HG02870 (cell line): ENCODE measurements around the gene TRAPPC10.

ENCODE experiments used
- ATAC-seq: cut with Tn5 transposase; IDR thresholded peaks from one replicate; pipeline ENCODE4 v1.9.1; 2021; ENCODE audit warnings: mild to moderate bottlenecking, moderate library complexity; ENCODE audit not compliant: unreplicated experiment

Gene TRAPPC10

DNA sequence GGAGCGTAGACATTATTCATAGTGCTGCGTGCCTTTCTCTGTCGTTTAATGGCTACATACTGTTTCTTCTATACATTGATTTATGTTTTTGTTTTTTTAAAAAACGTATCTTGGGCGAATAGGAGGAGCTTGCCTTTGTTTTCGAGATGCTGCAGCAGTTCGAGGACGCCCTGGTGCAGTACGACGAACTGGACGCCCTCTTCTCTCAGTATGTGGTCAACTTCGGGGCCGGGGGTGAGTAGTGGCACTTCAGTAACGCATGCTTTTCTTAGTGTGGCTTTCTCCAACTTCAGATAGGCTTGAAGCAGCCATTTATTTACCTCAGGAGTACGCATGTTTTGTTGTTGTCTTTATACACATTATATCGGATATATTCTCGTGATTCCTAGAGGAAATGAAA is 46.9 kb downstream of the TRAPPC10 start:
- ATAC-seq = no peak

DNA sequence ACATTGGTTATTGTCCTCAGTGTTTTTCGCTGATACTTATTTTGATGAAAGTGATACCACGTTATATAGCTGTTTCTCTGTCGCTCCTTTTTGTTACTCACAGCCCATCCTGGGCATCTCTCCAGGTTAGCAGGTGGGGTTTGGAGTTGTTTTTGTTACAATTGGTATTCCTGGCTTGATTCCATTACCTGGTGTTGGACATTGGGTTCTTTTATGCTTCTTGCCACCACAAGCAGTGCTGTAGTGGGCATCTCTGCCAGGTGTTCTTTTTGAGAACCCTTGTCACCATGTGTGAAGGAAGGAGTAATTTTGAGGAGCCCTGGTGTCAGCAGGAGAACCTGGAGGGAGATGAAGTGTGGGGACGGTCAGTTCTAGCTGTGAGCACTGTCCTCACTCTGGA is 47.6 kb downstream of the TRAPPC10 start:
- no peak for ATAC-seq

DNA sequence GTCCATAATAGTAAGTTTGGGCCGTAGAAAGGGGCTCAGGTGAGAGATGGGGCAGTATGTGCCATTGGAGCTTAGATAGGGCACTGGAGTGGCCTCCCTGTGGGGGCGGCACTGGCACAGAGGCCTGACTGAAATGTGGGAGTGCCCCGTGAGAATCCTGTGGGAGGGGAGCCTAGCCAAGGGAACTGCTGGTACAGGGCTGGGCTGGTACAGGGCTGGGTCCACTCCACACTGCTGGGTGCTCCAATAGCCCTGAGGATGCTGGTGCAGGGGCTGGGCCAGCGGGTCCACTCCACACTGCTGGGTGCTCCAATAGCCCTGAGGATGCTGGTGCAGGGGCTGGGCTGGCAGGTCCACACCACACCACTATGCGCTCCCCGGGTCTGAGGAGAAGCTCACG is 50.3 kb downstream of the TRAPPC10 start:
- ATAC-seq = no peak

DNA sequence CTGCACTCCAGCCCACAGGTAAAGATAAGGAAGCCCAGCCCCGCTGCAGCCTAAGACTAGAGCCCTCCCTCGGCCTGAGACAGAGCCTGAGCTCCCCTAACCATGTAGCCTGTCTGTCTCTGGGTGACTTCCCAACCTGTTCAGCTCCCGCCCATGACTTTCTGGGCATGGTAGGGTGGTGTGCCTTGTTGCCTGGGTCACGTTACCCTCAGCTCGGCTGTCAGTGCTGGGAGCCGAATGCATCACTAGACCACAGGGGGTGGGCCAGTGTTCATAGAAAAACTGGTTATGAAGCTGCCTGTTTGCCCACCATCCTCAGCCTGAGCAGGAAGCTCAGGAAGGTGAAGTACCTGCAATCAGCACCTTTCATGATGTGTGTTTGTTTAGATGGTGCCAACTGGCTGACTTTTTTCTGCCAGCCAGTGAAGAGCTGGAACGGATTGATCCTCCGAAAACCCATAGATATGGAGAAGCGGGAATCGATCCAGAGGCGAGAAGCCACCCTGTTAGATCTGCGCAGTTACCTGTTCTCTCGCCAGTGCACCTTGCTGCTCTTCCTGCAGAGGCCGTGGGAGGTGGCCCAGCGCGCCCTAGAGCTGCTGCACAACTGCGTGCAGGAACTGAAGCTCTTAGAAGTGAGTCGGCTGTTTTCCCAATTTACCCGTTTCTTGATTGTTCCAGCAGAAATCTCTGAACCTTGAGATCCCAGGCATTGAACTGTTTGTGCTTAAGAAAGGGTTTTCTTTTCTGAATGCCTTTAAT is 51.2 kb downstream of the TRAPPC10 start:
- no peak for ATAC-seq

DNA sequence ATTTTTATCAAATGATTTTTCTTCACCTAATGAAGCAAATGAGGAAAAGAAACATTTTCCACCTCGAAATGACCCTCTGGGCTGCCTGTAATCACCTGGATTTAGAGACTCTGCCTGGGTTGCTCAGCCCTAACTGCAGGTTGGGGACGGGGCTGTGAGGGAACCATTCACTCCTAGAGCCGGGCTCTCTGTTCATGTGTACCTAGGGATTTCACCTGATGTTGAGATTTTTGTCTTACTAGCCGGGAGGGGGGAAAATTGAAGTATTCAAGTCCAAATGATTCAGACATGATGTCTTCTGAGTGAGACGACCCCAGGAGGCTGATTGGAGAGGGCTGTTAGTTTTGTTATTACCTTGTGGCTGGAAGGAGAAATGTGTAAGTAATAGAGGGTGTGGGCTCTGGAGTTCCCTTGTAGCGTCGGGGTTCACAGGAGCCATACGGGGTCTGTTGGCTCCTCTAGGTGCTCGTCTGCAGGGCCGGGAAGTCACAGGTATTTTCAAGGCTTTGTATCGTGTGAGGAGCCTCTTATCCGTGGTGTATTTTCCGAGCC is 52.8 kb downstream of the TRAPPC10 start:
- no peak for ATAC-seq

DNA sequence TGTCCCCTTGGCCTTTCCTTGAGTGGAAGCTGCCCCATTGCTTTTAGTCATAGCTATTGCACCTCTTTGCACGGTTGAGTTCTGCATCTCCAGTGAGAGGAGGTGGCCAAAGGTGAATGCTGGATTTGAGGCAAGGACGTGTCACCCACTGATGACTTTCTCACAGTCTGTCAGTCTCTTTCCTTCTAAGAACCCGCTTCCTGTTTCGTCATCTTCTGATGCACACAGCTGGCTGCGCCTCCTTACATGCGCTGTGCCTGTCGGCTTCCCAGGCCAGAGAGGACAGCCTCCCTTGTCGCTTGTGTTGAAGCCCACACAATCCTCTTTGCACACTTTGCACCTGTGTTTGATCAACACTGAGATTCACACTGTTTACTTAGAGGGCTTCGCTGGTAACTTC is 53.3 kb downstream of the TRAPPC10 start:
- ATAC-seq = no peak

DNA sequence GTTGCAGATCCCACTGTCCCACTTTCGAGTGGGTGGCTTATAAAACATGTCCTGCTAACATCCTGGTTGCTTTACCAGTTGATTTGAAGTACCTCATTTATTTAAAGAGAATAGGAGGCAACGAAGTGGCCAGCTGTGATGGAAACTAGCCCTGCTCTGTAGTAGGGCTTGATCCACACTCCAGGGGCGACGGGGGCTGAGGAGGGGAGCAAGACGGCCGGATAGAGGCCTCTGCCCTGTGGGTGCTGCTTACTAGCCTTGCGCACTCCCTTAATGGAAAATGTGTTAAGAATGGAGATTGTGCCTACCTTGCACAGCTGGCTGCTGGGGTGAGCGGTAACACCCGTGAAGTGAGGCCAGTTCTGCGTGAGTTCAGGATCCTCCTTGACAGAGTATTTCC is 54.0 kb downstream of the TRAPPC10 start:
- ATAC-seq = no peak

DNA sequence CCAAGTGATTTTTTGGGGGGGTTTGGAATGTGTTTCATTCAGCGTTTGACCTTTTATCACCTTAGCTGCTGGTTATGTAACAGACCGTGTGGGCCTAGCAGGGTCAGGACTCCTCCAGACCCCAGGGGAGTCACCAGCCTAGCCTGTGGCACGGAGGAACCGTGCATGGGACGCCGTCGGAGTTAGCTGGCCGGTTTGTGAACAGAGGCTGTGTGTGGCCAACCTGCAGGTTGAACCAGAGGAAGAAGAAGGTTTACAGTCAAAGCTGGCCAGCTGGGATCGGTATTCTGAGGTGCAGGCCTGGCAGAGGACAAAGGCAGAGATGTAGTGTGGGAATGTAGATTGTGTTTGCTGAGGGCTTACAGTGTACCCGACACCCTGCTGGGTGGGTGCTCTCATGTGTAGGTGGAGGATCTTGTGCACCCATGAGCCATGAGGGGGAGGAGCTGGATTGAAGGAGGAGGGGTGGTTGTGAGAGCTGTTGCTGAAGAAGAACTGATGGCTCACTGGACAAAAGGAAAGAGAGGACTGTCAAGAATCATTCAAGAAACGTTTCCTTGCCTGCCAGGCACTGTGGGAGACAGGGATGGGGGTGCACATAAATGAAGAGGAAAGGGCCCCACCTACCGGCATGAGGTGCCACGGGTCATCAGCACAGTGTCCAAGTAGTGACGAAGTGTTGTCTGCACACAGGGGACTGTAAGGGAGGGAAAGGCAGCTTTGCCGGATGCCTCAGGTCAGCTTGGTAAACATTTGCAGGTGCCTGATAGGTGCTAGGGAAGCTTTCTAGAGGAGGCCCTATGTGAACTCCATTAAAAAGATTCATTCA is 55.1 kb downstream of the TRAPPC10 start:
- ATAC-seq = no peak

DNA sequence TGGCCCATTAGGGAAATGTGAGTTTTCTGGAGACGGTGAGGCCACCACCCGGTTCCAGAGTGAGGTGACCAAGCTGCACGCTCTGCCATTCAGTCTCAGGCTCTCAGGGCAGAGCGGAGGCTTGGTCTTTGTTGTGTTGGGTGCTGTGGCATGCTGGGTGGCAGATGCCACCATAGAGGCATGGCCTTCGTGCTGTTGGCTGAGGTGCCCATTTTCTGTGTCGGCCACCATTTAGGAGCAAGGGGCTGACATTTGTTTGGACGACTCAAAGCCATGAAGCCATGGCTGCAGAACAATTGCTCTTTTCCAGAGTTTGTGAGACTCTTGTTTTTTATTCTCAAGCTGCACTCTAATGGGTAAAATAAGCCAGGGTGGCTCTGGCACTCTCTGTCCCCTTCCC is 58.3 kb downstream of the TRAPPC10 start:
- no peak for ATAC-seq

DNA sequence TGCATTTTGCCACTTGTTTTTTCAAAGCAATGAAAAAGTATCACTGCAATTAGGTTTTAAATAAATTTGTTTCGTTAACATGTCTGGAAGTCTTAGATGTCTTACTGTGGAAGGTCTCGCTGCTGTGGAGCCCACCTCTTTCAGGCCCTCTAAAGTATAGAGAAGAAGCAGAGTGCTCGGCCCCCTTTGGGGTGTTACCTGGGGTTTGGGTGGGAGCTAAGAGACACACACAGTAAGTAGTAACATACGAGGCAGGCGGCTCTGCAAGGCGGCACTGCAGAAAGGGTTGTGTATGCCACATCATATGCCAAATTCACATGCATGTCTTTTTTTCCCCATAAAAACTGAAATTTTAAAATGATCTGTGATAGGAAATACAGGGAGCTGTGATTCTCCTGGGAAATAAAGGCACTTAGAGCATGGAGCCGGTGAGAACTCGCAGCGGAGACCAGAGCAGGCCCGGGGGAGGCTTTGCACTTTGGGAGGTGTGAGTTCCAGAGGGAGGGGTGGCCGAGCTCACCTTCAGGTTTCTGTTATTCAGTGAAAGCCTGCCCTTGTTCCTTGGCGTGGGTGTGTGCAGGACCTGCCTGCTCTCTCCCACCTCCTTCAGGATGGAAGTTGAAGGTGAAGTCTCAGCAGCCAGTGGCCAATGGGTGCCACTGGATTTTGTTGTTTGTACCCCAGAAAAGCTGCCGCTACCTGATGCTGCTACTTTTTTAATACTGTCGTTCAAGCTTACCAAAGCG is 59.4 kb downstream of the TRAPPC10 start:
- ATAC-seq = no peak

DNA sequence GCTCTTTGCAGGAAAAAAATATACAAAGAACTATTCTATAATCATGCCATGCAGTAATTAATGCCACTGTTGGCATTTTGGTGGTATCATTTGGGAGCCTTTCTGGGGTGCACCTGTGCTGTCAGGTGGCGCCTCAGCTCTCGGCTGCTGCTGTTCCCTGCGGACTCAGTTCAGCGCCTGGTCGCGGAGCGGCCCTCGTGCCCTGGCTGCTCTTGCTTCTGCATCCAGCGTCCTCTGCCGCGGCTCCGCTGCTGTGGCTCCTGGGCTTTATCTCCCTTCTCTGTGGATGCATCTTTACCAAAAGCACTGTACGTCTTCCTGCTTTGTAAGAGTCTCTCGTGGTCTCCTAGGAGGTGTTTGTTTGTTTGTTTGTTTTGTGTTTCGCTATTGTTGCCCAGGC is 60.0 kb downstream of the TRAPPC10 start:
- no peak for ATAC-seq

DNA sequence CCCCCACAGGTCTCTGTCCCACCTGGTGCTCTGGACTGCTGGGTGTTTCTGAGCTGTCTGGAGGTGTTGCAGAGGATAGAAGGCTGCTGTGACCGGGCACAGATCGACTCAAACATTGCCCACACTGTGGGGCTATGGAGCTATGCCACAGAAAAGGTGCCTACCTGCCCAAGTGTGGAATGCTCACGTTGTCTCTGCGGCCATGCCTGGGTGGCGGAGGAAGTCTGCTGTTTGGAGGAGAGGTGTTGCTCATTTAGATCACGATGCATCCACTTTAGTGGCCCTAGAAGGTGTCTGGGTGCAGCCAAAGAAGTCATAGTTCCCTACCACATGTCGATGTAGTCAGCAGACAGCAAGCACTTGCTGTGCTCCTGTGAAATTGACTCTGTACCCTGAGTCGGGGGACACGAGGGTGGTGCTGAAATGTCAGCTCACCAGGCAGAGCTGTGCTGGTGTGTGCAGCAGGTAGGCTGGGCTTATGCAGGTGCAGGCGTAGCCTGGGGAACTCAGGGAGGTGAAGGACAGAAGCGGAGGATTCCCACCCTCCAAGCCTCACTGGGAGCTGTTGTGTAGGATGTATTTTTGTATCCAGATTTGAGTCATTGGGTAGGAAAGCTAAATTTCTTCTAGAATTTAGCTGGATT is 62.3 kb downstream of the TRAPPC10 start:
- no peak for ATAC-seq

DNA sequence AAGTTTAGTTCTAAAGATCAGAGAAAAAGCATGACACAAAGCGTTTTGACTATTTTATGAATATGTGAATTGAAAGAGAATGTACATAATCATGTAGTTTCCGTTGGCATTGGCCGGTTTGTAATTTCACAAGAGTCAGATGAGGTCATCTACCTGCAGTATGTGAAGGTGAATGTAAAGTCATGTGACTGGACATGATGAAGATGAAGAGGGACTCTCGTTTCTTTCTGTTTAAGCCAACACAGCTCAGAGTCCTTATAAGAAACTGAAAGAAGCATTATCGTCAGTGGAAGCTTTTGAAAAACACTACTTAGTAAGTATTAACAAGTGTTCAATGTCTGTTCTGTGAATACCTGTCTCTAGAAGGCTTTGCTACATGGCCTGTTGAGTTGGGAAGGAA is 64.2 kb downstream of the TRAPPC10 start:
- ATAC-seq = no peak

DNA sequence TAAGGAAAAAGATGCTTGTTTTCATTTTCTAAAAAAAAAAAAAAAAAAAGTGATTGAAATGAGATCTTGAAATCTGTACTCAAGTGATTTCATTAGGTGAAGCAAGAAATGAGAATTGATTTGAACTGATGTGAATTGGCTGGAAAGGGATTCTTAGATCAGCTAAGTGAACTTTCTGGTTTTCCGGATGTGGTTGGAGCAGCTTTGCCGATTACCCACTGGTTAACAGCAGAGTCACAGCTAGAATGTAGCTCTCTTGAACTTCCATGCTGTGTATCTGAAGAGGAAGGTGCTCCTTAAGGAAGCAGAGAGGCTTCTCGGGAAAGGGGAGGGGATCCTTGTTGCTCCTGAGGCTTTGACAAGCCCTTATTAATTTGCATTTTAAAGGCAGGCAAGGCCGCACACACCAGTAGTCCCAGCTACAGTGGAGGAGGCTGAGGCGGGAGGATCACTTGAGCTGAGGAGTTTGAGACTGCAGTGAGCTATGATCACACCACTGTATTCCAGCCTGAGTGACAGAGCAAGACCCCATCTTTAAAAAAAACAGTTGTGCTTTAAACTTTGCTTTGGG is 66.4 kb downstream of the TRAPPC10 start:
- no peak for ATAC-seq

DNA sequence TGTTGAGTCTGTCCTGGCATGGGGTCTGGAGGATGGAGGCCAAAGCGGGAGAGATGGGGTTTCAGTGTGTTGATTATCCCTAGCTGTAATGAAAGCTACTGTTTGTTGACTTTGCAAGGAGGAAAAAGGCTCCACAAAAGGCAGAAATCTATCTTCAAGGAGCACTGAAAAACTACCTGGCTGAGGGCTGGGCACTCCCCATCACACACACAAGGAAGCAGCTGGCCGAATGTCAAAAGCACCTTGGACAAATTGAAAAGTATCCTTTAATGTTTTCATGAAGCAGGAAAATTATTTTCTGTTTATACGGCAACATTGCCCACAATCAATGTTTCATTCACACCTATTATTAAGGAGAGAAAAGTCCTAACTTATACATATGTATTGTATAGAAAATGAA is 67.3 kb downstream of the TRAPPC10 start:
- no peak for ATAC-seq

DNA sequence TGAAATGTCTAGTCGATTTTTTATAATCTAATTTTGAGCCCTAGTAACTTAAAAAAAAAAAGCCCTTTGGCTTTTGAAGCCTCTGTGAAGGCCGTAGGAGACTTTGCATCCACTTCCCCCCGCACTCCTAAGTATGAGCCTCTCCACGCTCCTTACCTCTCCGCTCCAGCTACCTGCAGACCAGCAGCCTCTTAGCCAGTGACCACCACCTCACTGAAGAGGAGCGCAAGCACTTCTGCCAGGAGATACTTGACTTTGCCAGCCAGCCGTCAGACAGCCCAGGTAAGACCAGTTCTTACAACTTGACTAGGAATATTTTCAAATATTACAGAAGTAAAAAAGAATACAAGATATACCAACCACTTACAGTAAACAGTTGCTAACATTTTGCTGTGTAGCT is 67.7 kb downstream of the TRAPPC10 start:
- no peak for ATAC-seq

DNA sequence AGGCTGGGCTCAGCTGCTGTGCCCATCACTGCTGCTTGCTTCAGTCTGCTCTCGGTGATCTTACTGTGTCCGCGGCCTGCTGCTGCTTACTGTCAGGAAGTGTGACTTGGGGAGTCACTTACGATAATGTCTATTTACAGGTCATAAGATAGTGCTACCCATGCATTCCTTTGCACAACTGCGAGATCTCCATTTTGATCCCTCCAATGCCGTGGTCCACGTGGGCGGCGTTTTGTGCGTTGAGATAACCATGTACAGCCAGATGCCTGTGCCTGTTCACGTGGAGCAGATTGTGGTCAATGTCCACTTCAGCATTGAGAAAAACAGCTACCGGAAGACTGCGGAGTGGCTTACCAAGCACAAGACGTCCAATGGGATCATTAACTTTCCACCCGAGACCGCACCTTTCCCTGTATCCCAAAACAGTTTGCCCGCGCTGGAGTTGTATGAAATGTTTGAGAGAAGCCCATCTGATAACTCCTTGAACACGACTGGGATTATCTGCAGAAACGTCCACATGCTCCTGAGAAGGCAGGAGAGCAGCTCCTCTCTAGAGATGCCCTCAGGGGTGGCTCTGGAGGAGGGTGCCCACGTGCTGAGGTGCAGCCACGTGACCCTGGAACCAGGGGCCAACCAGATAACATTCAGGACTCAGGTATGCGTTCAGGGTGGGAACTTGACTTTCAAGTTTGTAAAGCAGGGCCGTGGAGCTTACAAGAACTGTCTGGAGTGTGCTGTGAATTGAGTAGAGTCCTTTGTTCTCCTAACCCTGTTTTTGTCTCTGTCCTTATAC is 70.7 kb downstream of the TRAPPC10 start:
- ATAC-seq = no peak

DNA sequence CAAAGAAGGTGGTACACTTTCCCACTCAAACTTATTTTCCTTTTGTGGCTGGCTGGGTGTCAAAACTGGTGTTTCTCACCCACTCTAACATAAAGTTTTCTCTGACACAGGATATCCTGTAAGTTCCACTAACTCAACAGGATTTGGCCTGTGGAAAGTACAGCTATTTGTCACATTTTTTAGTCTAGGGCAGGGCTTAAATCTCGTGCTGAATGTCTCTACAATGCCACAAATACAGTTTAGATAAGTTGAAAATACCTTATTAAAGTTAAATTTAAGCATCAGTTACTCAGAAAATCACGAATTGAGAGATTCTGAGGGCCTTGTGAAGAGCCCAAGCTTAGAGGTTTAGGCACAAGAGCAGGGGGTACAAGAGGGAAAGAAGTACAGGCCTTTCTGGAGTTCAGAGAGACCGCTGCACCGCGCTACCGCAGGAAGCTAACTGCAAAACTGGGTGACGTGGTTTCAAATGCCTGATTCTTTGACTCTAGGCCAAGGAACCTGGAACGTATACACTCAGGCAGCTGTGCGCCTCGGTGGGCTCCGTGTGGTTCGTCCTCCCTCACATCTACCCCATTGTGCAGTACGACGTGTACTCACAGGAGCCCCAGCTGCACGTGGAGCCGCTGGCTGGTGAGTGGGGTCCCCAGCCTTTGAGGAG is 71.7 kb downstream of the TRAPPC10 start:
- ATAC-seq = no peak
